GM12878 (cell line): ENCODE data around the gene PTCD1. TPM values are rescaled to one million over a fixed set of nuclear protein-coding genes. Genes with fewer than 3 reads are reported as not detected.

Source experiments
- ATAC-seq: fragments of 200-7000 bp; cut with Tn5 transposase; 3 replicates; pipeline ENCODE4 v1.9.1; 2020; ENCODE audit warnings: mild to moderate bottlenecking, moderate library complexity
- BruUV-seq: library from RNA; stranded (reverse); fragments of 400-500 nt; replicated peaks from 2 replicates; lab custom pipeline; 2021; lab: Mats Ljungman, UMichigan
- CTCF ChIA-PET: fragments of 300-600 bp; sonication (Branson Sonifier 250); formaldehyde crosslinking; extraction: SDS; loops from one replicate; lab custom pipeline; 2021; ENCODE audit warnings: inconsistent platforms; lab: Yijun Ruan, JAX
- POLR2A ChIA-PET: fragments of 350-600 bp; formaldehyde crosslinking; extraction: SDS; loops from one replicate; lab custom pipeline; 2021; ENCODE audit warnings: inconsistent platforms; lab: Charles Lee
- RAD21 ChIA-PET: fragments of 300-600 bp; sonication (Branson Sonifier 250); formaldehyde crosslinking; loops from one replicate; lab custom pipeline; 2023; ENCODE audit warnings: antibody characterized with exemption; ENCODE audit not compliant: unreplicated experiment; lab: Charles Lee
- SMC1A ChIA-PET: fragments of 300-600 bp; sonication (Branson Sonifier 250); formaldehyde crosslinking; loops from one replicate; lab custom pipeline; 2023; ENCODE audit not compliant: unreplicated experiment, uncharacterized antibody; lab: Charles Lee
- DNase-seq: peaks from one replicate; pipeline ENCODE4 v3.0.0-alpha.2; 2011; ENCODE audit warnings: low read depth, low spot score
- FAIRE-seq: peaks from 3 replicates; lab custom pipeline; 2011; peaks lifted over from hg19 to GRCh38; lab: Jason Lieb, UNC
- H2AFZ ChIP-seq: 2 replicates; pipeline ENCODE4 v1.6.0; 2011; ENCODE audit warnings: low read depth, low read length, control low read depth; ENCODE audit not compliant: control insufficient read depth
- H3K27ac ChIP-seq: 2 replicates; pipeline ENCODE4 v1.5.1; 2011; ENCODE audit warnings: control low read depth; ENCODE audit not compliant: control insufficient read depth, insufficient read depth
- H3K27me3 ChIP-seq, 2 experiments: replicated peaks in 1 of 2; 2 replicates each; pipeline versions ENCODE4 v1.6.0 to v1.6.1; 2011; ENCODE audit warnings: low read length in 1 of 2; ENCODE audit not compliant: control insufficient read depth in 2 of 2, insufficient read depth in 2 of 2
- H3K36me3 ChIP-seq, 2 experiments: 2 replicates each; pipeline ENCODE4 v1.5.1; 2011; ENCODE audit warnings: low read length in 1 of 2; ENCODE audit not compliant: control insufficient read depth in 2 of 2, insufficient read depth in 2 of 2
- H3K4me1 ChIP-seq: 2 replicates; pipeline ENCODE4 v1.6.1; 2011; ENCODE audit warnings: mild to moderate bottlenecking, low read length, moderate library complexity, mixed read lengths; ENCODE audit not compliant: control insufficient read depth, insufficient read depth
- H3K4me2 ChIP-seq: 2 replicates; pipeline ENCODE4 v1.6.0; 2011; ENCODE audit warnings: control low read depth; ENCODE audit not compliant: control insufficient read depth, insufficient read depth
- H3K4me3 ChIP-seq: fragments of 200-600 bp; sonication (generic); 2 replicates; pipeline ENCODE4 v1.5.1; 2016
- H3K79me2 ChIP-seq: 2 replicates; pipeline ENCODE4 v1.6.0; 2011; ENCODE audit warnings: low read length; ENCODE audit not compliant: control insufficient read depth, insufficient read depth
- H3K9ac ChIP-seq: 2 replicates; pipeline ENCODE4 v1.8.0; 2011; ENCODE audit warnings: low read length, control low read depth, mixed read lengths; ENCODE audit not compliant: control insufficient read depth, insufficient read depth
- H3K9me3 ChIP-seq: replicated peaks from 3 replicates; pipeline ENCODE4 v1.5.1; 2011; ENCODE audit warnings: mild to moderate bottlenecking, low read length; ENCODE audit not compliant: control insufficient read depth, insufficient read depth
- H4K20me1 ChIP-seq: 2 replicates; pipeline ENCODE4 v1.6.0; 2011; ENCODE audit not compliant: control insufficient read depth, insufficient read depth
- CHD4 ChIP-seq: fragments of 200-600 bp; sonication (generic); IDR thresholded peaks from 2 replicates; pipeline ENCODE4 v1.6.1; 2016; ENCODE audit warnings: mild to moderate bottlenecking
- MXI1 ChIP-seq: fragments of 150-350 bp; IDR thresholded peaks from 2 replicates; pipeline ENCODE4 v1.6.1; 2011; ENCODE audit warnings: low read depth, mild to moderate bottlenecking, inconsistent platforms, low read length, improper control_type of control experiment
- POLR2A ChIP-seq: IDR thresholded peaks from 2 replicates; pipeline ENCODE4 v1.6.1; 2011; ENCODE audit warnings: low read depth, mild to moderate bottlenecking, low read length
- POLR2AphosphoS5 ChIP-seq: IDR thresholded peaks from 2 replicates; pipeline ENCODE4 v1.6.1; 2011; ENCODE audit warnings: mild to moderate bottlenecking, low read length, inconsistent platforms
- SPI1 ChIP-seq: IDR thresholded peaks from 2 replicates; pipeline ENCODE4 v1.6.1; 2011; ENCODE audit warnings: low read depth, mild to moderate bottlenecking, low read length, moderate library complexity, borderline replicate concordance; ENCODE audit not compliant: insufficient read depth
- WGBS: methylation state at CpG from one replicate; pipeline ENCODE4 v1.1.6; 2016; ENCODE audit warnings: low lambda C conversion rate; ENCODE audit not compliant: insufficient replicate concordance, insufficient coverage; ENCODE audit errors: missing lambda C conversion rate; 5-methylcytosine and 5-hydroxymethylcytosine counted together
- in situ Hi-C: fragments of 300-500 bp; cut with MboI; formaldehyde crosslinking; loops from 9 replicates; pipeline ENCODE4 v1.14.3; 2018; ENCODE audit warnings: mixed read lengths
- intact Hi-C: fragments of 100-400 bp; cut with micrococcal nuclease; formaldehyde crosslinking; loops from one replicate; pipeline ENCODE4 v1.14.2; 2022; ENCODE audit not compliant: unreplicated experiment
- polyA plus RNA-seq, 11 experiments: library from polyadenylated mRNA; depleted of rRNA in 4 of 11; unstranded in 6 of 11; stranded (reverse) in 5 of 11; fragments of >200 nt; fragmentation: Nextera tagmentation in 4 of 11; fragmentation: Illumina TruSeq in 1 of 11; extraction: Ambion mirVana in 4 of 11; extraction: Trizol in 1 of 11; gene quantifications; 1 replicate in 1 of 11; 2 replicates in 10 of 11; pipeline versions ENCODE4 v1.2.1 to v1.2.3, GENCODE V29; 2011 to 2016; ENCODE audit warnings: inconsistent platforms in 2 of 11, missing spikeins in 2 of 11, low read depth in 1 of 11
- total RNA-seq, 4 experiments: library from RNA; depleted of rRNA in 3 of 4; stranded (reverse); fragments of >200 nt in 3 of 4; fragmentation: Illumina TruSeq in 1 of 4; extraction: Trizol in 1 of 4; gene quantifications; 2 replicates each; pipeline versions ENCODE4 v1.2.1 to v1.2.3, GENCODE V29; 2013 to 2021

PTCD1 gene
- total and polyA plus RNA-seq, 10 of the 15 experiments (the other 5 are each of a cell fraction or from before 2014, with no cell fraction given) = 0.26 to 9.7 (median 5.0) TPM

- no peak for FAIRE-seq
Measured at GRCh38 chr7:99485094-99485493, 46.5 kb upstream of the PTCD1 start.

GRCh38 chr7:99478464-99479440 is 40.2 kb upstream of the PTCD1 start:
- no peak overlapping the region for H3K9ac ChIP-seq
- TF ChIP-seq POLR2AphosphoS5 (peak; percentile 26; the same call in 1 of the 2 replicates), CHD4 (no peak), SPI1 (peak; percentile 40; the same call in 1 of the 2 replicates)
- H3K4me2 ChIP-seq = no peak overlapping the region; the same call in 1 of the 2 replicates
- intact Hi-C loops (no loop called here), in situ Hi-C loops (no loop called here)
- H3K4me3 ChIP-seq = no peak overlapping the region
- H3K4me1 ChIP-seq = peaks cover 6% of the 10 kb centered on the region
- ChIA-PET SMC1A (no interaction called here), RAD21 (no interaction called here), CTCF (no interaction called here), POLR2A (no interaction called here)
- no peaks in the 10 kb centered on the region for H3K9me3 ChIP-seq
- H3K27me3 ChIP-seq = no peaks in the 10 kb centered on the region
- WGBS = 77% methylated on average over 14 of the region's 15 CpGs
- no peak overlapping the region for H3K27ac ChIP-seq
- H3K79me2 ChIP-seq = peaks cover 32% of the 10 kb centered on the region
- BruUV-seq = no TSS peak
- no peak overlapping the region for H2AFZ ChIP-seq
- no peak for FAIRE-seq
- H3K36me3 ChIP-seq = peaks cover 11 to 16% of the 10 kb centered on the region in 2 experiments
- no peaks in the 10 kb centered on the region for H4K20me1 ChIP-seq
- no peak for DNase-seq
- ATAC-seq = peak; percentile 24

More at GRCh38 chr7:99485094-99485493, 46.5 kb upstream of the PTCD1 start:
- H4K20me1 ChIP-seq = no peaks in the 10 kb centered on the region
- DNase-seq (no peak), ATAC-seq (no peak)
- H3K9ac ChIP-seq = no peak overlapping the region
- no peaks in the 10 kb centered on the region for H3K27me3 ChIP-seq
- peaks cover 4 to 25% of the 10 kb centered on the region in 2 experiments for H3K36me3 ChIP-seq
- TF ChIP-seq MXI1 (no peak), POLR2A (peak; percentile 31; the same call in 1 of the 2 replicates)
- no peaks in the 10 kb centered on the region for H3K9me3 ChIP-seq
- H3K79me2 ChIP-seq = no peaks in the 10 kb centered on the region
- BruUV-seq = no TSS peak
- no peak overlapping the region for H2AFZ ChIP-seq
- no peak overlapping the region for H3K27ac ChIP-seq
- WGBS = 85% methylated on average over 5 of the region's 5 CpGs
- no peaks in the 10 kb centered on the region for H3K4me1 ChIP-seq
- ChIA-PET RAD21 (no interaction called here), SMC1A (no interaction called here), CTCF (no interaction called here), POLR2A (no interaction called here)
- H3K4me3 ChIP-seq = no peak overlapping the region
- in situ Hi-C loops = no loop called here
- no peak overlapping the region for H3K4me2 ChIP-seq
- intact Hi-C loops = no loop called here
